ENCODE results near the gene PPP1R7. TPM values are rescaled to one million over a fixed set of nuclear protein-coding genes. Genes with fewer than 3 reads are reported as not detected.
"Not testable (repeated sequence)": the region's sequence is repeated elsewhere in the genome, so short reads cannot be mapped to it uniquely, and the experiment has no call there.

Gene PPP1R7, protein sequence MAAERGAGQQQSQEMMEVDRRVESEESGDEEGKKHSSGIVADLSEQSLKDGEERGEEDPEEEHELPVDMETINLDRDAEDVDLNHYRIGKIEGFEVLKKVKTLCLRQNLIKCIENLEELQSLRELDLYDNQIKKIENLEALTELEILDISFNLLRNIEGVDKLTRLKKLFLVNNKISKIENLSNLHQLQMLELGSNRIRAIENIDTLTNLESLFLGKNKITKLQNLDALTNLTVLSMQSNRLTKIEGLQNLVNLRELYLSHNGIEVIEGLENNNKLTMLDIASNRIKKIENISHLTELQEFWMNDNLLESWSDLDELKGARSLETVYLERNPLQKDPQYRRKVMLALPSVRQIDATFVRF
- polyA plus RNA-seq (ENCODE audit: insufficient read length in 4 of 4) = 10 to 100 TPM; 80.5 to 85.9 (median 85.0) TPM

DNA sequence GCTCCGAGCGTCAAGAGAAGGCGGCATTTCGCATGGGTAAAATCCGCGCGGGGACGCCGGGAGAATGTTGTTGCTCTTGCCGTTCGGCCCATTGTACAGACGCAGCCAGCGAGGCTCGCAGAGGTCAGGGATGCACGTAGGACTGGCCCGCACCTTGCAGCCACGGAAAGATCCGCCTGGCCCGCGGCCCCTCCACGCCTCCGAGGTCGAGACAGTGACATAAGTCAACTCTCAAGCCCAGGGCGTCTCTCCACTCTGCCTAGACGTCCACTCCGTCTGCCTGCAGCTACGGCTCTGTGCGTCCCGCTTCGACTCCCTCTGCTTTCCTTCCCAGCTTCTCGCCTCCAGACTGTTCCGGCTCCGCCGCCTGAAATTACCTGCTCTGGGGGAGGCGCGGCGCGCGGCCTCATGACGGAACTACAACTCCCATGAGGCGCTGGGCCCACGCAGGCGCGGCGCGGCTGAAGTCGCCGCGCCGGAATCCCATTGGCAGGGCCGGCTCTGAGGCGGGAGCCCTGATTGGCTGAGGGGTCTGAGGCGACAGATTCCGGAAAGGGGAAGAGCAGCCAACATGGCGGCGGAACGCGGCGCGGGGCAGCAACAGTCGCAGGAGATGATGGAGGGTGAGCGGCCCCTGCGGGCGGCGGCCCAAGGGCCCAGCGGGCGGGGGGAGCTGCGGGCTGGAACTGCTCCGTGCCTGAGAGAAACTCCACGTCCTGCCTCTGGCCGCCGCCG is at the start of gene PPP1R7:
TSS of gene PPP1R7 (plus strand) at position 543 of the 735 bp plus-strand sequence. CDS start at position 572, 29 bp downstream.
- peak; percentile 83 to 94 (median 89) for DNase-seq (ENCODE audit: low read depth in 4 of 4, low spot score in 3 of 4)

DNA sequence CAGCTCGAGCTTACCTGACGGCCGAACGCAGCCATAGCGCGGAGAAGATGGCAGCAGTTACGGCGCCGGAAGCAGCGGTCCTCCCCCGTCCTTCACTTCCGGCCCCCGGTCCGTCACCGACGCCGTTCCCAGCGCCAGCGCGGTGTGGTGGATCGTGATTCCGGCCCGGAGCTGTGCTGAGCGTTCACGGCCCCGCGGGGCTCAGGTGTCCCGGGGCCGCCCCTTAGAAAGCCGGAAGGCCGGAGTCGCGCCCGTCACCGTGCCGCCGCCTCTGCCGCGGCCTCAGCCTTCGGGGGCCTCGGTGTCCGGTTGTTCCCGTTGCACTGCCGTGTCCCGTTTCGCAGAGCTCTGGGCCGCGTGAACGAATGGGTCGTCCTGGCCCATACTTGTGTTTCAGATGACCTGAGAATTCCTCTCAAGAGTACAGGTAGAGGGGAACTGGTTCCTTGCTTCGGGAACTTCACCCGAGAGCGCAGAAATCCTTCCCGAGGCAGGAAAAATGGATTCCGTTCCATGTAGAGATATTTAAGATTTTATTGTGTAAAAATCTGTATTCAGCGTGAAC is 47.9 kb upstream of the PPP1R7 start, which contains the start of gene MTERF4:
TSS of gene MTERF4 (minus strand) at position 49 of the 565 bp plus-strand sequence. CDS start at position 35, 14 bp downstream.
- DNase-seq (ENCODE audit: low read depth in 4 of 4, low spot score in 3 of 4) = peak; percentile 69 to 79 (median 76)

DNA sequence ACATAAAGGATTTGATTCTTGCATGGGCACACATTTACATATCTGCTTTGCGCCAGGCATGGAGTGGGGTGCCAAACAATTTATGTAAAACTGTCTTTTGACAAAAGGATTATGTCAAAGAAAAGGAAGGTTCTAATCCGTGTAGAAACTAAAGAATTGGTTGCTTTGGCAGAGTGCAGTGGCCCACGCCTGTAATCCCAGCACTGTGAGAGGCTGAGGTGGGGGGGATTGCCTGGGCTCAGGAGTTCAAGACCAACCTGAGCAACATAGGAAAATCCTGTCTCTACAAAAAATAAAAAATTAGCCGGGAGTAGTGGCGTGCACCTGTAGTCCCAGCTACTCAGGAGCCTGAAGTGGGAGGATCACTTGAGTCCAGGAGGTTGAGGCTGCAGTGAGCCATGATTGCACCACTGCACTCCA is 47.1 kb upstream of the PPP1R7 start:
- DNase-seq (ENCODE audit: low read depth in 4 of 4, low spot score in 3 of 4) = no peak

DNA sequence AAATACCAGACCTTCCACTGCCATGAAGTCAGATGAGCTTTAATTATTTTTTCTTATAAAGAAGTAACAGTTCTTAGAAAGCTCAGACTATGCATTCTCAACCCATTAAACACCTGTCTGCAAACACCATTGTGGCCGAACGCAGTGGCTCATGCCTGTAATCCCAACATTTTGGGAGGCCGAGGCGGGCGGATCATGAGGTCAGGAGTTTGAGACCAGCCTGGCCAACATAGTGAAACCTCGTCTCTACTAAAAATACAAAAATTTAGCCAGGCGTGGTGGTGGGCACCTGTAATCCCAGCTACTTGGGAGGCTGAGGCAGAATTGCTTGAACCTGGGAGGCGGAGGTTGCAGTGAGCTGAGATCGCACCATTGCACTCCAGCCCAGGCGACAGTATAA is 45.7 kb upstream of the PPP1R7 start:
- not testable (repeated sequence) for DNase-seq (ENCODE audit: low read depth in 4 of 4, low spot score in 3 of 4)

DNA sequence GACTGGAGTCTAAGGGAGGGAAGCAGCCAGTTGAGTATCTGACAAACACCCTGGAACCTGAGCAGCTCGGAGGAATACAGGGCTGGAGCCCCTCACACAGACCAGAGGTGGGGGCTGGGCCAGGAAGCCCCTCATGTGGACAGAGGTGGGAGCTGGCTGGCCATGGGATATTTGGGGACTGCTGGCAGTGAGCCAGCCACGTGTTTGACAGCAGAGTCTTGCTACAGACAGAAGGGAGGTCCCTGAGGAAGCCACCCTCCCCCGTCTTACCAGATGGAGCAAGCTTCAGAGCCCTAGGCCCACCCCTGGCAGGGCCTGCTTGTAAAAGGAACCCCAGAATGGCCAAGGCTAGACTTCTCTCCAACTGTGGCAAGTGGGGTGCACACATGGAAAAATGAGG is 44.6 kb upstream of the PPP1R7 start:
- no peak for DNase-seq (ENCODE audit: low read depth in 4 of 4, low spot score in 3 of 4)

DNA sequence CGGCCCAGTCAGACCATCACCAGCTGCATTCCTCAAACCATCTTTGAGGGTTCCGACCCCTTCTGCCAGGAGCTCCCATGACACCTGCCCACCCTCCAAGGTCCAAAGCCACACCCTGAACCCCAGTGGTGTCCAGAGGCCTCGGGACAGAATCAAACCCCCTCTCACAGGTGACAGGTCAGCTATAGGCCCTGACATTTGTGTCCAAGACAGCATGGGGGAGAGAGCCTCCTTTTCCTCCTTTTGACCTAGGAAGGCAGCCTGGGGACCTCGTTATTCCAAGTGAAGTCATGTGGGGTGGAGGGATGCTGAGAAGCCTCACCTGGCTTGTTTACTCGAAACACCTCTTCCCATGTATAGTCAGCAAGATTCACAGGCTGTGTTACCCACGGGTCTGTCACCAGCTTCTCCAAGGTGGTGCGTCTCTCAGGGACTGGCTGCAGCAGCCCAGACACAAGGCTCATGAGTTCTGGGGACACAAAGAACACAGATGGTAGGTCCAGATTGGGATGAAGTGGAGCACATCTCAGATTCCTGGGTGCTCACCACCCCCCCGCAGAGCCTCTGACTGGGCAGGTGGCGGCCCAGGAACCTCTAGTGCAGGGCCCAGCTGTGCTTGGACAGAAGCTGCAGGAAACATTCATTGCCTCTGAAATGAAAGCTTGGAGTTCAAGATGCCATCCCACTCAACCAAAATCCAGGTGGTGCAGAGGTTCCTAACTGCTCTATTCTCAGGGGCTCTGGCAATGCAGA is 43.1 kb upstream of the PPP1R7 start:
- DNase-seq (ENCODE audit: low read depth in 4 of 4, low spot score in 3 of 4) = no peak

DNA sequence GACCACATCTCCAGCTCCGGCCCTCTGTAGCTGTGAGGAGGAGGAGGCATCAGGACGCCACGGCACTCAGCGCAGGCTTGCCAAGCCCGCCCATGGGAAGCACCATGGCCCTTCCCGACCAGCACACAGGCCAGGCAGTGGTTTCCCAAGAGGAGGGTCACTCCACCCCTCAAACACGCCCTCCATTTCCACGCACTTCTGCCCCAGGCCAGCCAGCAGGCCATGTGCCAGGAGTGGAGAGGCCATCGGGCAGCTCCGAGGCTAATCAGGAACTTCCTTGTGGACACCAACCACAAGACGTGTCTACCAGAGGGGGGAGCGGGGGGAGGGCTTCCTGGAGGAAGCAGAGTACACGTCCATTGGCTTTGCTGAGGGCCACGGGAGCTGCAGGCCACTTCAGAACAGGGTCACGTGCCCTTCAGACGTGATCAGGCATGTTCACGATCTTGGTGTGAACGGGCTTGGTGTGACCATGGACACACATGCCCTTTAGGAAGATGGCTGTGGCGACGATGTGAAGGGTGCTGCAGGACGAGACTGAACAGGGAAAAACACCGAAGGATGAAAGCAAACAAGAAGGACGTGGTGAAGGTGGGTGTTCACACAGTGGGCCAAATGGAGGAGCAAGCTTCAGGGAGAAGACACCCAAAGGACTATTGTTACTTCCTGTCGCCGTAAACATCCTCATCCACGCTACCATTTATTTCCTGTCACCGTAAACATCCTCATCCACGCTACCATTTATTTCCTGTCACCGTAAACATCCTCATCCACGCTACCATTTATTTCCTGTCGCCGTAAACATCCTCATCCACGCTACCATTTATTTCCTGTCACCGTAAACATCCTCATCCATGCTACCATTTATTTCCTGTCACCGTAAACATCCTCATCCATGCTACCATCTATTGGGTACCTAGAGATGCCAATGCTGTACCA is 41.7 kb upstream of the PPP1R7 start:
- no peak for DNase-seq (ENCODE audit: low read depth in 4 of 4, low spot score in 3 of 4)

DNA sequence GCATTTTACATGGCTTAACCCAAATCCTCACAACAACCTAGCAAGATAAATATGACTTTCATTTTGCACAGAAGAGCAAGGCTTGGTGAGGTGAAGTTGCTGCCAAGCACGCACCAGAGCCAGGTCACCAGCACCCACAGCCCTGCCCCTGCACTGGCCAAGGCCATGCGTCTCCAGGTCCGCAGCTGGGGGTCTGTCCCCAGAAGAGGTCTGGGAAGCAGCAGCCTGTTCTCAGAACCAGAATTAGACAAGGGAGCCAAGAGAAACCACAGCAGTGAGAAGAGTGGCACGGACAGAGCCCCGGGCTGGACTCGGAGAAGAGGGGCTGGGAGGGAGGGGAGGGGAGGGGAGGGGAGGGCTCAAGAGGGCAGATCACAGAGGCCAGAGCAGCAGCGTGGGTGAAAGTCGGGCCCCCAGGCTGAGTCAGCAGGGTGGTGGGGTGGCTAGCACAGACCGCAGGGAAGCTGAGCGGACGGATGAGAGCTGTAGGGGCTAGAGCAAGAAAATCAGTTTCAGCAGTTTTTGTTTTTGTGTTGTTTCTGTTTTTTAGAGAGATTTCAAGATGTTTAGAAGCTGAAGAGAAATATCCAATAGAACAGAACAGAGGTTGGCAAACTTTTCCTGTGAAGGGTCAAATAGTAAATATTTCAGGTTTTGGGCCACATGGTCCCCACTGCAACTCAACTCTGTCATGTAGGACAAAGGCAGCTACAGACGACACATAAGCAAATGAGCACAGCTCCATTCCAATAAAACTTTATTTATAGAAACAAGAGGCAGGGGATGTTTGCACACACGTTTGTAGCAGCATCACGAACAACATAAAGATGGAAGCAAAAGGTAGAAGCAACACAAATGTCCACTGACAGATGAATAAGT is 40.8 kb upstream of the PPP1R7 start:
- no peak for DNase-seq (ENCODE audit: low read depth in 4 of 4, low spot score in 3 of 4)

DNA sequence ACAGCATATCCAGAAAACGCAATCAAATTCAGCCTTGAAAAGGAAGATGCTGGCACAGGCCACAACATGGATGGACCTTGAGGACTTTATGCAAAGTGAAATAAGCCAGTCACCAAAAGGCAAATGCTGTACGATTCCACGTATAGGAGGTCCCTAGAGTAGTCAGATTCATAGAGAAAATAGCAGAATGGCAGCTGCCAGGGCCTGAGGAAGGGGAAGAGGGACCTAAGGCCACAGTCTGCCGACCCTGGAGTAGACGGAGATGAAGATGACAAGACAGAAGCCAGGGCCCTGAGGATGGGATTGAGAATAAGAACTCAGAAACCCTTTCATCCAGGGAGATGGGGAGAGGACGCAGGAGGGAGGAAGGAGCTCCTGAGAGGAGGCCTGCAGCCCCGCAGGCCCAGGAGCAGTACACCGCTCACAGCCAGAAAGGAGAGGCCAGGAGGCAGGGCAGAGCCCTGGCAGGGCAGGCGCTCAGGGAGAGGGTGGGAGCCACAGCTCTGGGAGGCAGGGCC is 40.1 kb upstream of the PPP1R7 start:
- DNase-seq (ENCODE audit: low read depth in 4 of 4, low spot score in 3 of 4) = no peak

DNA sequence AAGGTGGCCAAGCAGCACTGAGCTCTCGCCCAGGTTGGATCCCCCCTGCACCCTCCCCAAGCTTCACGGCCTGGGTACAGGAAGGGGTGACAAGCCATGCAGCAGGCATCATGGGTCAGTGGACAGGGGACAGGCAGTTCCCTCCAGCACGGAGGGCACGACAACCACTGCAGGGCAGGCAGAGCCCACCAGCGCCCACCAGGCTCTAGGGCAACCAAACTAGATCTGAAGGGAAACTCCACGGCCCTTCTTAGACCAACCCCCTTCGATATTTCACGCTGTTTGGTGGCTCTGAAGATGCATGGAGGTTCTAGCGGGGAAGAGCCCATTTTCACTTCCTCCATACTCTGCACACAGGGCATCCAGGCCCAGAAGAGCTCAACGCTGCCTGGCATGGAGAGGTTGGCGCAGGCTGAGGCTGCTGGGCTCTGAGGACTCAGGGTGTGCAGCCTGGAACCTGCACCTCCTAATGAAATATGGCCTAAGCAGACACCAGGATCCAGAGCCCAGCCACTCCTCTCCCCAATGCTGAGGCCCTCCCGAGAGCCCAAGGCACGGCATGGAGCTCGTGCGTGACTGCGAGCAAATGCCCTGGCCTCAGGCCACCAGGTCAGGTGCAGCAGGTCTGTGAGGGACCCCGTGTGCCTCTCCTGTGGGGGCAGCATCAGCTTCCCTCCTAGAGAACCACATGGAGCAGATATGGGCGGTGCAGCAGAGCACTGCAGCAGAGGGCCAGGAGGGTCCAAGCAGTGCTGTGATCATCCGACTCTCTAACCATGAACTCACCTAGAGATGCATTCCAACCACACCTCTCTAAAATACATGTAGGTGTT is 39.4 kb upstream of the PPP1R7 start:
- DNase-seq (ENCODE audit: low read depth in 4 of 4, low spot score in 3 of 4) = no peak

DNA sequence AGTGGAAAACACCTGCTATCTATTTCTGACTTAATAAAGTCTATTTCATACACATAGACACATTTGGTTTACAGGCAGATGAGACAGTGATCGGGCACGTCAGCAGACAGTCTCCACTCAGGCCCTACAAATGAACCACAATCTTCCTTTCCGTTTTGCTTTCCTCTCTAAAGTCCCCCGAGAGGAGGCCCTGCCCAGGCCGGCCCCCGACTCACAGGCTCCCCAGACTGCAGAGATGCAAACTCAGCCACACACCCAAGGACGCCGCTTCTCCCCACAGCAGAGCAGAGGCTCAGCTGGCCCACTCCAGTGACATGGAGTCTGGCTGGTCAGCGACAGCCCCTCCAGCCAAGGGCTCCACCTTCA is 38.8 kb upstream of the PPP1R7 start:
- DNase-seq (ENCODE audit: low read depth in 4 of 4, low spot score in 3 of 4) = no peak

DNA sequence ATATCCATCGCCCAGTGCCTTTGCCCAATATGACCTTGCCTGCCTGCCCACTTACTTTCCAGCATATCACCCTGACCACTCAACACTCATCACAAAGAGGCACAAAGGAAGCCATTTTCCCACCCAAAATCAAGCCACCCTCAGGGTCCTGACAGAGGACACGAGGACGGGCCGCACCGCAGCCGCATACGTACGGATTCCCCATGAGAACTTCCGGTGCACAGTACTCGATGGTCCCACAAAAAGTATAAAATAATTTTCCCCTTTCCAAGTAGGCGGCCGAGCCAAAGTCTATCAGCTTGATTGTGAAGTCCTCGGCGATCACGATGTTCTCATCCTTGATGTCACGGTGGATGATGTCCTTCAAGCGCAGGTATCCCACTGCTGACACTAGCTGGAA is 38.2 kb upstream of the PPP1R7 start:
- no peak for DNase-seq (ENCODE audit: low read depth in 4 of 4, low spot score in 3 of 4)

DNA sequence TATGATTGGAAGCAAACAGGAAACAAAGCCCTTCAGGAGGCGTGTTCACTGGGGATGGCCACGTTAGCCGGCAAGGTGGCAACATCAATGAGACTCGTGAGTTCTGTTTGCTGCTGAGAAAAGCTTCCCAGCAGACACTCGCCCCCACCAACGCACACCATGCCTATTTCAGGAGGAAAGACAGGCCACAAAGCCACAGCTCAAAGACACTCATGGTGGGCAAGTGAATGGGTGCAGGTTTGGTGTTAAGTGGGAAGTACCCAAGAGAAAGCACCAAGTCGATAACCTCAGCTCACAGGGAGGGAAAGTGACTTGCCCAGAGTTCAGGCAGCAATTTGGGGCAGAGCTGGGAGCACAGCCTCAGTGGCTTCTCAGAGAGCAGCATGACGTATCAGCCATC is 37.7 kb upstream of the PPP1R7 start:
- no peak for DNase-seq (ENCODE audit: low read depth in 4 of 4, low spot score in 3 of 4)

DNA sequence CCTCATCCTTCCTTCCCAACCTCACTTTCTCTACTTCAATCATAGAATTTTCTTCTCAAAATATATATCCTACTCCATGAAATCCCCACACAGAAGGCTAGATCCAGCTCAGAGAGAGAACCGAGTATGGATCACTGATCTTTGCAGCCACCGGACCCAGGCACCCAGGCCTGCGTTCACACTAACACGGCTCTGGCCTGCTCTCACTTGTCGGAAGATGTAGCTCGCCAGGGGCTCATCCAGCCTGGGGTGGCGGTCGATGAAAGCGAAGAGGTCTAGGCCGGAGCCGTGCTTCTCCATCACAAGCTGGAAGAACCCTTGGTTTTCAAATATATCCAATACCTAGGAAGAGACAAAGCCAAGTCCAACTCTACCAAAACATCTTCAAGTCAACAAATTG is 35.4 kb upstream of the PPP1R7 start:
- no peak for DNase-seq (ENCODE audit: low read depth in 4 of 4, low spot score in 3 of 4)

DNA sequence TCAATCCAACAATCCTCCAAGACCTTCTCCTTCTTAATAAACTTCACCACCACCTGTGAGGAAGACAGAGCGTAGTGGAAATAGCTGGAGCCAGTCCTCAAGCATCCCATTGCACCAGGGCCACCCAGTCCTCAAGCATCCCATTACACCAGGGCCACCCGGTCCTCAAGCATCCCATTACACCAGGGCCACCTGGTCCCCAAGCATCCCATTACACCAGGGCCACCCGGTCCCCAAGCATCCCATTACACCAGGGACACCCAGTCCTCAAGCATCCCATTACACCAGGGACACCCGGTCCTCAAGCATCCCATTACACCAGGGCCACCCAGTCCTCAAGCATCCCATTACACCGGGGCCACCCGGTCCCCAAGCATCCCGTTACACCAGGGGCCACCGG is 34.9 kb upstream of the PPP1R7 start:
- no peak for DNase-seq (ENCODE audit: low read depth in 4 of 4, low spot score in 3 of 4)

DNA sequence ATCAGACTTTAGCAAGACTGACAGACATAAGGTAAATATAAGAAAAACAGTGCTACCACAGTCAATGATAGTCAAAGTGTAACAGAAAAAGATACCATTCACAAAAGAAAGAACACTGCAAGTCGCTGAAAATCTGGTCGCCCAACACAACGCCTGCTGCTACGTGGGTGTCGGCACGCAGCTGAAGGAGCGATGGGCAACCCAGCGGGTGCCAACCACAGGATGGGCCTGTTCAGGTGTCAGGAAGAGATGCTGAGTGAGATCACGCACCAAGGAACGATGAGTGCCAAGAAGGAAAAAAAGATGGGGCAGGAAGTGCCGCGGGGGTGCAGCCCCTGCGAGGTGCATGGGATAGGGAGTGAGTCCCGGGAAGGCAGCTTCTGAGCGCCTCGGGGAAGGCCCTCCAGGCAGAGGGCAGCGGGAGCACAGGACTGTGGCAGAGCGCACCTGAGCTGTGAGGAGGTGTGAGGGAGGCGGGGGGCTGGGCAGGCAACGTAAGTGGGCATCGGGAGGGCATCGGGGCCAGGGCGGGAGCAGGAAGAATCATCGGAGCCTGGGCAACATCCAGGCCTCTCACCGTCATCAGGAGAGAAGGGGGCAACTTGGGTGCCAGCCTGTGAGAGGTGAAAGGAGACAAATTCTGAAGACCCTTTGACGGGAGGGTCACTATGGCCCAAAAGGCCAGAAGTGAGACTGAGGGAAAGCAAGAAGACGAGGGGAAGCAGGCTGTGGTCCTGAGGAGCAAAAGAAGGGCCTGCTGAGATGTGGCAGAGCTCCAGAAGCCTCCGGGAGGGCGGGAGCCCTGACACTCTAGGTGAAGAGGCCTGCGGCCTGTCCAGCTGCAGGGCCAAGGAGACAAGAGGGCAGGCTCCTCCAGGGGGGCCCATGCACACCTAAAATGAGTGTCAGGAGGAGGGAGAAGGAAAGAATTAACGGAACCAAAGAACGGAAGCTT is 33.4 kb upstream of the PPP1R7 start:
- DNase-seq (ENCODE audit: low read depth in 4 of 4, low spot score in 3 of 4) = no peak
